NOMO-1 treated with dmso at 0.1 percent for 144 hours (cell line): ENCODE measurements around the gene DMRTC1.
"Not testable (repeated sequence)": the region's sequence is repeated elsewhere in the genome, so short reads cannot be mapped to it uniquely, and the experiment has no call there.

ENCODE experiments used
- DNase-seq: peaks from one replicate; lab custom pipeline; 2025; ENCODE audit not compliant: unreplicated experiment; lab: John Stamatoyannopoulos, UW

Gene DMRTC1, protein sequence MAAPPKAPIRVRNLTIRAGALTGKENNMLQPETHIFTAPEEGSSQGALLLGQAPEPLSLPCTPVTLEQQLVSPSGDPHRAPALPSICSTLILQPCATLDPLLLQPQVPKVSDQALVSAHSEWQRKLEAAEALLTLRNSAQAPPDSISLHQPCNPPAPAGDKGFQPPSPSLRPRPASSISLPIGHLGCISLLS

GRCh38 chrX:72943819-72944169, at the start of gene DMRTC1:
DMRTC1 (minus strand) TSS chrX:72943837; CDS start chrX:72875694, 68,143 bp downstream.
- DNase-seq, result not testable (repeated sequence)

DNA sequence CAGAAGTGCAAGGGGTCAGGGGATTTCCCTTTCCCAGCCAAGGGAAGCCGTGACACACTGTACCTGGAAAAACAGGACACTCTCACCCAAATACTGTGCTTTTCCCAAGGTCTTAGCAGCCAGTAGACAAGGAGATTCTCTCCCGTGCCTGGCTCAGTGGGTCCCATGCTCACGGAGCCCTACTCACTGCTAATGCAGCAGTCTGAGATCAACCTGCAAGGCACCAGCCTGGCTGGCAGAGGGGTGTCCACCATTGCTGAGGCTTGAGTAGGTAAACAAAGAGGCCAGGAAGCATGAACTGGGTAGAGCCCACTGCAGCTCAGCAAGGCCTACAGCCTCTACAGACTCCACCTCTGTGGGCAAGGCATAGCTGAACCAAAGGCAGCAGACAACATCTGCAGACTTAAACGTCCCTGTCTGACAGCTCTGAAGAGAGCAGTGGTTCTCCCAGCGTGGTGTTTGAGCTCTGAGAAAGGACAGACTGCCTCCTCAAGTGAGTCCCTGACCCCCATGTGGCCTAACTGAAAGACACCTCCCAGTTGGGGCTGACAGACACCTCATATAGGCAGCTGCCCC, 37.3 kb upstream of the DMRTC1 start:
- DNase-seq, result not testable (repeated sequence)

GRCh38 chrX:72974885-72975284, 31.2 kb upstream of the DMRTC1 start:
- DNase-seq, result not testable (repeated sequence)

DNA sequence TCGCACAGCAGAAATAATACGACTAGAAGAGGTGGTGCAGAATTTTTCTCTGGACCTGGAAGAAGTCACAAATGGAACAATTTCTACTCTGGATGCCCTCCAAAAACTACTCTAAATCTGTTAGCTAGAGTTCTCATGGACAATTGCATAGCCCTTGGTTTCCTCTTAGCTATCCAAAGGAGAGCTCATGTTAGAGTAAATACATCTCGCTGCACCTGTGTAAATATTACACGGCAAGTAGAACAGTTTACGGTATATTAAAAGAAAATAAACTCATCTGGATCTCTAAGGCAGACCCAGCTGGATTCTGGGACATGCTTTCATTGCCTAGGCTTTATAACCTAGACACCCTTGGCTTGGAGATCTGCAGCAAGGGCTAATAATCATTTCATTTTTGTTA, 28.2 kb upstream of the DMRTC1 start:
- not testable (repeated sequence) for DNase-seq

GRCh38 chrX:72959971-72960370, 16.3 kb upstream of the DMRTC1 start:
- DNase-seq, result not testable (repeated sequence)

DNA sequence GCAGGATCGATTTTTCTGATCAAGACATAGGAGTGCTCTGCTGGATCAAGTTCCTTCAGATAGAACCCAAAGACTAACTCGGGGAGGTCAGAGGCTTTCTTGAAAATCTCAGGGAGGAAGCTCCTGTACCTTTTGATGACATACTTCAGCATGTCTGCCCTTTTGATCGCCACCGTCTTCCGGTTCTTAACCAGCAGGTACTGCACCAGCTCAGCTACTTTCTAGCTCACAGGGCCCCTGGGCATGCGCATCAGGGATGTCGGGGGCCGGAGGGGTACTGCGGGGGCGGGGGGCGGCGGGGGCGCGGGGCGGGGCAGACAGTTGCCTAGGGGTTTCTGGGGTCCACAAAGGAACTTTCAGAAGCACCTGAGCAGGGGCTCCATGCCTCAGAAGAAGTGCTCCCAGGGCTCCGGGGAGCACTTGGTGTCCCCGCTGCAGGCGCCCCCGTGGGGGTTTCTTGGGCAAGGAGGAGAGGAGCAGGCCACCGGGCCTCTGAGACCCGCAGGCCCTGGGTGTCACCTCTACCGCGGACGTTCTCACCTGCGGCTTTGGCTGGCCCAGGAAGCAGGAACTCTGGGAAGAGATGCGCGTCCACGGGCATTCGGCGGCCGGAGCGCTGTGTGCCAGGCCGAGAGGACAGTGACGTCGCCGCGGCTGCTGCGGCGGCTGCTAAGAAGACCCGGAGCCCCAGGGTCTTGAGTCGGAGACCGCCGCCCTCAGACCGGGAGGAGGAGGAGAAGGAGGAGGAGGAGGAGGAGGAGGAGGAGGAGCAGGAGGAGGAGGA, 410 bp downstream of the DMRTC1 start:
- not testable (repeated sequence) for DNase-seq

DNA sequence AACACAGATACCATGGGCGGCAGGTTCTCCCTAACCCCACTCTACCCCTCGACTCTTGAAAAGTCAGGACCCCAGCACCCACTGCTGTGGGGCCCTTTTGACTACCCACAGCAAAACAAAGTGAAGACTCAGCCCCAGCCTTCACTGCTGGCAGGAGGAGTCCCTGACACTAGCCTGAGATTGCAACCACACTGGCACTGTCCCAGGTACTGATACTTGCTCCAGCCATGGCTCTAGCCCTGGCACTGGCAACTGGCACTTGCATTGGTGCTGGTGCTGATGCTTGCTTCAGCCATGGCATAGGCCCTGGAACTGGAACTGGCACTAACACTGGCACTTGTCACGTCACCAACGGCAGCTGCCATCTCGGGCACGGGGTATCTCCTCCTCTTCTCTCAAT, 1.4 kb downstream of the DMRTC1 start:
- DNase-seq, result not testable (repeated sequence)

DNA sequence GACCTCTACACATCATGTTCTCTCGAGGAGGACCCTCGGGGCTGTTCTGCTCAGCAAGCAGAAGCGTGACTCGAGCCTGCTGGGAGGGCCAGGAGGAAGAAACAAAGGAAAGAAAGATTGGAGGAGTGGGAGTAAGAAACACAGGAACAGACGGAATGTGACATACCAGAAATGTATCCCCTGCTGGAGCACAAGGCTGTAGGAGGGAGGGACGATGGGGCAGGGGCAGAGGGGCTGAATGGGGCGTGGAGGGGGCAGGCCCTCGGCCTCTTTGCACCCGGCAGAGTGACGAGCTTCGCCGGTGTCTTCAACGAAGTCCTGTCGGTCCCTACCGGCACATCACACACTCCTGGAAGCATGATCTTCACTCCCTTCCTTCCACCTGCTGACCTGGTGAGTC, 5.7 kb downstream of the DMRTC1 start, which contains the start of gene FAM236A:
Gene FAM236A (plus strand): TSS at position 301 of the 400 bp plus-strand sequence. CDS start 57 bp downstream, at position 358.
- not testable (repeated sequence) for DNase-seq

DNA sequence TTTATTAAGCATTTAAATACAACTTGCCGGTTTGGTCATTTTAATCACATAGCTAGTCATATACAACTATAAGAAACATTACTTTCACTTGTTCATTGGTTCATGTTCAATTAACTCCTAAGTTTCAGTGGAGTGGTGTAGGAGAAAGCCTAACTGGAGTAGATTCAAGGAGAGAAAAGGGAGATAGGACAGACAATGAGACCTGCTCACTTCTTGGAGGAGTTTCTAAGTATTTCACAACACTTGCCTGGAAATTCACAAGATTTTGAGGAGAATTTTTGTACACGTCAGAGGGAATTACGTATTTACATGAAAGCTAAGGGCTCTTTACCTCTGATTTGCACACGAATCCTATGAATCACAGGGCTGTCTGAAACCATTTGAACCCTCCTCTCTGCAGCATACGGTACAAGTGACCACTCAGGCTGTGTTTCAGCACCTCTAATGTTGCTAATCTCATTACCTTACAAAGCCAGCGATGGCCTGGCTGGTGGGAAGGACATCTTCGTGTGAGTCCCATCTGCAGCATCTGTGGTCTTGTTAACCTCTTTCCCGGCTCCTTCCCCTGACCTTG, 6.7 kb downstream of the DMRTC1 start:
- DNase-seq, result not testable (repeated sequence)

- not testable (repeated sequence) for DNase-seq
Observed at GRCh38 chrX:72936455-72936854, 7.2 kb downstream of the DMRTC1 start.

GRCh38 chrX:72932283-72932682, 11.4 kb downstream of the DMRTC1 start:
- DNase-seq, result not testable (repeated sequence)

- not testable (repeated sequence) for DNase-seq
Observed at GRCh38 chrX:72916096-72916495, 27.5 kb downstream of the DMRTC1 start.

- DNase-seq, result not testable (repeated sequence)
Observed at GRCh38 chrX:72912315-72912714, 31.3 kb downstream of the DMRTC1 start, which contains the start of gene FAM236C. FAM236C (plus strand) TSS chrX:72912615; CDS start chrX:72912715, 100 bp downstream.

GRCh38 chrX:72889740-72890139, 53.9 kb downstream of the DMRTC1 start:
- not testable (repeated sequence) for DNase-seq

GRCh38 chrX:72882898-72883297, 60.7 kb downstream of the DMRTC1 start:
- not testable (repeated sequence) for DNase-seq

DNA sequence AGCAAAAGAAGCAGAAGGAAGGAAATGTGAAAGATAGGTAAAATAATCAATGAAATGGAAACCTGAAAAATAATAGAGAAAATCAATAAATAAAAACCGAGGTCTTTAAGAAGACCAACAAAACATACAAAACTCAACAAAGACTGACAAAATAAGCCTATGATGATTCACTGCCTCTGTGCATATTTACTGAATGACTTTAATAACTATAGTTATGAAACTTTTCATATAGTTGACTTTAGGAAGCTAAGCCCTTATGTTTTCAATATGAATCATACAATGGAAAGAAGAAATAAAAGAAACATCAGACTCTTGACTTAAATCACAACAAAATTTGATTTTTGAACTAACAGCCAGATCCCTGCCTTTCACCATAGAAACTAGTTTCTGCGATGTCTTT, 106.1 kb downstream of the DMRTC1 start:
- DNase-seq, result not testable (repeated sequence)

DNA sequence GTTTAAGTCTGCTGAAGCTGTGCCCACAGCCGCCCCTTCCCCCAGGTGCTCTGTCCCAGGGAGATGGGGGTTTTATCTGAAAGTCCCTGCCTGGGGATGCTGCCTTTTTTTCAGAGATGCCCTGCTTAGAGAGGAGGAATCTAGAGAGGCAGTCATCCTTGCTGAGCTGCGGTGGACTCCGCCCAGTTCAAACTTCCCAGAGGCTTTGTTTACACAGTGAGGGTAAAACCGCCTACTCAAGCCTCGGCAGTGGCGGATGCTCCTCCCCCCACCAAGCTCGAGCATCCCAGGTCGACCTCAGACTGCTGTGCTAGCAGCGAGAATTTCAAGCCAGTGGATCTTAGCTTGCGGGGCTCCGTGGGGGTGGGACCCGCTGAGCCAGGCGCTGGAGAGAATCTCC, 112.9 kb downstream of the DMRTC1 start:
- not testable (repeated sequence) for DNase-seq
